Ureter (tissue), 1 donor: ENCODE data around the gene CCDC51. TPM values are rescaled to one million over a fixed set of nuclear protein-coding genes. Genes with fewer than 3 reads are reported as not detected.
"Not testable (repeated sequence)": the region's sequence is repeated elsewhere in the genome, so short reads cannot be mapped to it uniquely, and the experiment has no call there.

Experiments
- DNase-seq: peaks from one replicate; pipeline ENCODE4 v3.0.0-alpha.2; 2020; ENCODE audit warnings: low spot score
- total RNA-seq: library from RNA; stranded (reverse); gene quantifications from one replicate; pipeline ENCODE4 v1.2.4, GENCODE V29; 2023
- donor health status: DM: yes; HTN: yes; CAD: no.

Gene CCDC51
- total RNA-seq, 1 donor from 2014 or later, result 10.4 TPM

GRCh38 chr3:48465531-48466378, 25.8 kb upstream of the CCDC51 start:
- peak; percentile 99 for DNase-seq

DNA sequence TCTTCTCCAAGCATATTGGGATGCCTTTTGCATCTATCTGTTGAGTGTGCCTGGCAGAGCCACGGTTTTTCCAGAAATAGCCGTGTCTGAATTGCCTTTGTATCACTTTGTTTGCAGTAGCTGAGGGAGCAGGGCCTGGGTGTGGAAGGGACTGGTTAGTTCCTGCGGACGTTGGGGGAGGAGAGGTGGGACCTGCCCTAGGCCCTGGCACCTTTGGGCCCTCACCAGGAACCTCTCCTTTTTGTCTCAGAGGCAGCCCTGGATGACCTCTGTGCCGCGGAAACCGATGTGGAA, 25.3 kb upstream of the CCDC51 start:
- DNase-seq, result no peak

GRCh38 chr3:48464713-48465221, 24.8 kb upstream of the CCDC51 start:
- no peak for DNase-seq

GRCh38 chr3:48463703-48464102, 23.8 kb upstream of the CCDC51 start:
- DNase-seq, result no peak

DNA sequence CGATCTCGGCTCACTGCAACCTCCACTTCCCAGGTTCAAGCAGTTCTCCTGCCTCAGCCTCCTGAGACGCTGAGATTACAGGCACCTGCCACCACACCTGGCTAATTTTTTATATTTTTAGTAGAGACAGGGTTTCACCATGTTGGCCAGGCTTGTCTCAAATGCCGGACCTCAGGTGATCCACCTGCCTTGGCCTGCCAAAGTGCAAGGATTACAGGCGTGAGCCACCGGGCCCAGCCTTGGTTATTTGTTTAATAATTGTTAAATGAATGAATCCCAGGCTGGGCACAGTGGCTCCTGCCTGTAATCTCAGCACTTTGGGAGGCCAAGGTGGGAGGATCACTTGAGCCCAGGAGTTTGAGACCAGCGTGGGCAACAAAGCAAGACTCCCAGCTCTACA, 21.8 kb upstream of the CCDC51 start:
- DNase-seq, result not testable (repeated sequence)

DNA sequence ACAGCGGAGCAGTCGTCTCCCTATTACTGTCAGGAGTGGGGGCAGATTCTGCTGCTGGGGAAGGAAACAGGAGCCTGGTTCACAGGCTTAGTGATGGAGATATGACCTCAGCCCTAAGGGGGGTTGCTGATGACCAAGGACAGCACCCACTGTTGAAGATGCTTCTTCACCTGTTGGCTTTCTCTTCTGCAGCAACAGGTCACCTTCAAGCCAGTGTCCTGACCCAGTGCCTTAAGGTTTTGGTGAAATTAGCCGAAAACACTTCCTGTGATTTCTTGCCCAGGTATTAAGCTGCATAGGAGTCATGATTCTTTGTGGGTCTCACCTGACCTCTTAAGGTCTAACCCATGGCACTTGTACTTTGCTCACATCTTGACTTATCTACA, 20.6 kb upstream of the CCDC51 start:
- DNase-seq, result no peak

DNA sequence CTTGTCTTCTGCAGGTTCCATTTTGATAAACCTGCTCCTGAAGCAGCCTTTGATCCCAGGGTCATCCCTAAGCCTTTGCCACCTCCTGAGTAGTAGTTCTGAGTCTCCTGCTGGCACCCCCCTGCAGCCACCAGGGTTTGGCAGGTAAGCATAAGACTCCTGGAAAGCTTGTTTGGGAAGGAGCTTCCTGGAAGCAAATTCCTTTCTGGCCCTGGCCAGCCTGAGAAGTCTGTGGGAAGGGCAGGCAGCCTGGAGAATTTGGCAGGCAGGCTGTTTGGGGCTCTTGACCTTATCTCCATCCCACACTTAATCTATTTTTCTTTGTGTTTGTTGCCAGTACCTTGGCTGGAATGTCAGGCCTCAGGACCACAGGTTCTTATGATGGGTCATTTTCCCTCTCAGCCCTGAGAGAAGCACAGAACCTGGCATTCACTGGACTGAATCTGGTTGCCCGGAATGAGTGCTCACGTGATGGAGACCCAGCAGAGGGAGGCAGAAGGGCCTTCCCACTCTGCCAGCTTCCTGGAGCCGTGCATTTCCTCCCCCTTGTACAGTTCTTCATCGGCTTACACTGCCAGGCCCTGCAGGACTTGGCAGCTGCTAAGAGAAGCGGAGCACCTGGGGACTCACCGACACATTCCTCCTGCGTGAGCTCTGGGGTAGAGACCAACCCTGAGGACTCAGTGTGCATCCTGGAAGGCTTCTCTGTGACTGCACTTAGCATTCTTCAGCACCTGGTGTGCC, 20.0 kb upstream of the CCDC51 start:
- no peak for DNase-seq

DNA sequence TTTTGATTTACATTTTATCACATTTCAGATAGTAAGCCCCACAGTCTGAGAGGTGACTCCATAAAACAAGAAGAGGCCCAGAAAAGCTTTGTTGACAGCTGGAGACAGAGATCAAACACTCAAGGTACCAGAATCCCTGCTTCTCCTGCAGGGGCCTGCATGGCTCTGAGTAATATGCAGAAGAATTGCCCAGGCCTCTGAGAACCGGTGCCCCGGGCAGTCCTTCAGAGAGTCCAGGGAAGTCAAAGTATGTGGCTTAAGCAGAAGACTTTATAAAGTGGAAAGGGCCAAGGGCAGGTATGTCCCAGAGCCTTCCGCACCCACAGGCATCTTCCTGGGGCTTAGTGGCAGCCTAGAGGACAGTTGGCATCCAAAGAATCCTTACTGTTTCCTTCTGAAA, 19.4 kb upstream of the CCDC51 start:
- DNase-seq, result no peak

GRCh38 chr3:48456456-48456855, 16.5 kb upstream of the CCDC51 start:
- DNase-seq, result no peak

GRCh38 chr3:48451270-48451669, 11.4 kb upstream of the CCDC51 start:
- no peak for DNase-seq

- DNase-seq, result peak; percentile 92
These were observed 6.7 kb upstream of the CCDC51 start, which contains the start of gene ATRIP for GRCh38 chr3:48446425-48447193. Gene ATRIP, plus strand, starts transcription at chr3:48446737. Its CDS starts 109 bp downstream, at chr3:48446846.

DNA sequence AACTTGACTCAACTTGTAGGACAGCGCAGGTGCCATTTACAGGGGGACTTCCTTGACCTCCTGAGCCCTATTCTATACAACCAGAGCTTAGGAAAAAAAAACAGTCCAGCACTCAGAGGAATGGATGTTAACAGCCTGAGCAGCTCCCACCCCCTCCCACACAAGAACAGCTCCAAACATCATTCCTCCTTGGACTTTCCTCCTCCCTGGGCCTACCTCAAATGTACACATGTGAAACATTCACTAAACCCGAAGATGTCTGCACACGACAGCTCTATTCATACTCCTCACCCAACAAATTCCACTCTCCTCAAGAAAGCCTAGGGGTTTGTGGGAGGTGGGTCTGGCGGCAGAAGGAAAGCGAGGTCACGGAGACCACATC, 6.1 kb upstream of the CCDC51 start:
- DNase-seq, result no peak

GRCh38 chr3:48445277-48445882, 5.5 kb upstream of the CCDC51 start:
- DNase-seq, result no peak

DNA sequence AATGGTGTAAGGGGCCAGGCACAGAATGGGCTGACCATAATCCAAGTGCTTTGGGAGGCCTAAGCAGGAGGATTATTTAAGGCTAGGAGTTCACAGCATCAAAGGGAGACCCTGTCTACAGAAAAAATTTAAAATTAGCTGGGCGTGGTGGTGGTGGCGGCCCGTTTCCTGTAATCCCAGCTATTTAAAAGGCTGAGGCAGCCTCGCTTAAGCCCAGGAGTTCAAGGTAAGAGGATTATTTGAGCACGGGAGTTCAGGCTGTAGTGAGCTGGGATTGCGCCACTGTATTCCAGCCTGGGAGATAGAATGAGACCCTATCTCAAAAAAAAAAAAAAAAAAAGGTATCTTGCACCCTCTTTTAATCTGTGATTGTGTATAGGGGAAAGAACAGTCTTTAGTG, 2.0 kb upstream of the CCDC51 start:
- DNase-seq, result no peak

DNA sequence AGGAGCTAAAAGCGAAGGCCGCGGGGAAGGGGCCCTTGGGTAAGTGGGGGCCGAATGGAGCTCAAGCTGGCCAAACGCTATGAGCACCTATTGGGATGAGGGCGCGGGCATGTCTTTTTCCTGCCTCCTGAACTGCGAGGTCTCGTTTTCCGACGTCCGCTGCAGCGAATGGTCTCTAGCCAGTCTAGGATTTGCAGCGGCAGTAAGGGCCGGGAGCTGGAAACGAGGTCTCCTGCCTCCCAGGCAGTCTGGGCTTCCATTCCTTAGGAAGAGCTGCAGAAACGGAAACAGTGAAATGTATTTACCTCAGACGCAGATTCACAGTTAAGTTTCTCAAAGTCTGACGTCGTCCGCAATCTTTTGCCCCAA, 655 bp upstream of the CCDC51 start:
- DNase-seq, result peak; percentile 46

GRCh38 chr3:48437812-48438211, 2.1 kb downstream of the CCDC51 start:
- DNase-seq, result no peak

GRCh38 chr3:48436855-48437254, 3.1 kb downstream of the CCDC51 start:
- no peak for DNase-seq

DNA sequence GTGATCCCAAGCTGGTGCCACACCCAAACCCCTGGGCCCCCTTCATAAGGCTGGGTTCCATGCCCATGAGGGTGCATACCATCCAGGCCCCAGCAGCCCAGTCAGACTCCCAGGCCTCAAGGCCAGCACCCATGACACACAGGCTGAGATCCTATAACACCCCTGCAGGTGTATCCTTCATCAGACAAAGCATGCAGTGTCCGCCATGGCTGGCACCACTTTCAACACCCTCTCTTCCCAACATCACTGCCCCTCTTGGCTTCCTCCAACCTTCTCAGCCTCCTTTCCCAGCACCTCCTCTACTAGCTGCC, 3.5 kb downstream of the CCDC51 start:
- peak; percentile 47 for DNase-seq

- peak; percentile 89 for DNase-seq
These were observed 4.0 kb downstream of the CCDC51 start for GRCh38 chr3:48435774-48436476.

GRCh38 chr3:48435223-48435595, 4.7 kb downstream of the CCDC51 start:
- no peak for DNase-seq

GRCh38 chr3:48434591-48435222, 5.2 kb downstream of the CCDC51 start:
- DNase-seq, result peak; percentile 48
